HG02798 (cell line): ENCODE data around the gene CCDC24.
A peak's percentile ranks its signal among the peaks of the same experiment; 100 is the strongest.

Source experiments
- ATAC-seq: cut with Tn5 transposase; IDR thresholded peaks from one replicate; pipeline ENCODE4 v1.9.1; 2021; ENCODE audit warnings: mild to moderate bottlenecking; ENCODE audit not compliant: unreplicated experiment, poor library complexity

The CCDC24 gene

GRCh38 chr1:43979528-43980254 lies 11.7 kb upstream of the CCDC24 start:
- peak; percentile 25 for ATAC-seq

- no peak for ATAC-seq
These were observed 10.9 kb upstream of the CCDC24 start for GRCh38 chr1:43980255-43981134.

GRCh38 chr1:43981135-43981491 lies 10.3 kb upstream of the CCDC24 start:
- ATAC-seq: no peak

- no peak for ATAC-seq
These were observed 9.8 kb upstream of the CCDC24 start for GRCh38 chr1:43981636-43982035.

GRCh38 chr1:43982241-43982640 lies 9.2 kb upstream of the CCDC24 start:
- ATAC-seq: no peak

GRCh38 chr1:43982808-43983207 lies 8.6 kb upstream of the CCDC24 start:
- ATAC-seq: no peak

- no peak for ATAC-seq
These were observed 8.0 kb upstream of the CCDC24 start for GRCh38 chr1:43983253-43983899.

- ATAC-seq: no peak
These were observed 6.5 kb upstream of the CCDC24 start for GRCh38 chr1:43984855-43985254.

GRCh38 chr1:43985984-43986595 lies 5.3 kb upstream of the CCDC24 start:
- ATAC-seq: no peak

- ATAC-seq: no peak
These were observed 4.7 kb upstream of the CCDC24 start for GRCh38 chr1:43986712-43987111.

- no peak for ATAC-seq
These were observed 4.1 kb upstream of the CCDC24 start for GRCh38 chr1:43987159-43987902.

GRCh38 chr1:43990271-43991199 lies 864 bp upstream of the CCDC24 start:
- no peak for ATAC-seq

- no peak for ATAC-seq
These were observed 261 bp upstream of the CCDC24 start for GRCh38 chr1:43991200-43991475.

GRCh38 chr1:43992232-43992995 lies 1.0 kb downstream of the CCDC24 start:
- no peak for ATAC-seq

GRCh38 chr1:43993206-43993914 lies 2.0 kb downstream of the CCDC24 start:
- ATAC-seq: no peak

GRCh38 chr1:43994071-43994470 lies 2.7 kb downstream of the CCDC24 start:
- no peak for ATAC-seq

- ATAC-seq: no peak
These were observed 3.7 kb downstream of the CCDC24 start for GRCh38 chr1:43994794-43995790.
